Neural cell (in vitro differentiated cells): ENCODE data around the gene FBRSL1. TPM values are rescaled to one million over a fixed set of nuclear protein-coding genes. Genes with fewer than 3 reads are reported as not detected.

Source experiments
- H2AFZ ChIP-seq: fragments of 200-600, 300-800 bp; sonication (generic), shearing (Covaris generic); 2 replicates; pipeline ENCODE4 v1.6.0; 2014; ENCODE audit warnings: low read depth, mild to moderate bottlenecking, antibody characterized with exemption, low read length, moderate library complexity
- H3F3A ChIP-seq: fragments of 200-600 bp; shearing (Covaris generic); 2 replicates; pipeline ENCODE4 v1.6.1; 2016; ENCODE audit warnings: mild to moderate bottlenecking, moderate library complexity, mixed read lengths, antibody characterized with exemption, low read length; ENCODE audit not compliant: insufficient read depth, poor library complexity, severe bottlenecking
- H3K27ac ChIP-seq: fragments of 200-600, 300-800 bp; sonication (generic), shearing (Covaris generic); 2 replicates; pipeline ENCODE4 v1.5.1; 2014; ENCODE audit warnings: mild to moderate bottlenecking, low read length, moderate library complexity
- H3K27me3 ChIP-seq: fragments of 300-800, 200-600 bp; sonication (generic), shearing (Covaris generic); 2 replicates; pipeline ENCODE4 v1.6.0; 2014; ENCODE audit warnings: mild to moderate bottlenecking, low read depth, low read length, moderate library complexity; ENCODE audit not compliant: insufficient read depth
- H3K36me3 ChIP-seq: fragments of 300-800, 200-600 bp; sonication (generic), shearing (Covaris generic); 2 replicates; pipeline ENCODE4 v1.5.1; 2014; ENCODE audit warnings: mild to moderate bottlenecking, antibody characterized with exemption, low read length, moderate library complexity; ENCODE audit not compliant: insufficient read depth
- H3K4me2 ChIP-seq: fragments of 300-800, 200-600 bp; sonication (generic), shearing (Covaris generic); 2 replicates; pipeline ENCODE4 v1.6.0; 2014; ENCODE audit warnings: mild to moderate bottlenecking, low read length
- H3K4me3 ChIP-seq: fragments of 300-800, 200-600 bp; sonication (generic), shearing (Covaris generic); 2 replicates; pipeline ENCODE4 v1.5.1; 2014; ENCODE audit warnings: mild to moderate bottlenecking, low read length, moderate library complexity
- H3K79me2 ChIP-seq: fragments of 200-600 bp; shearing (Covaris generic); replicated peaks from 2 replicates; pipeline ENCODE4 v1.6.0; 2014; ENCODE audit warnings: mild to moderate bottlenecking, low read length, moderate library complexity; ENCODE audit not compliant: insufficient read depth
- H3K9ac ChIP-seq: fragments of 300-800, 200-600 bp; sonication (generic), shearing (Covaris generic); 2 replicates; pipeline ENCODE4 v1.6.1; 2016; ENCODE audit warnings: mild to moderate bottlenecking, low read length, mixed read lengths
- H3K9me2 ChIP-seq: fragments of 200-600 bp; shearing (Covaris generic); 2 replicates; pipeline ENCODE4 v1.6.1; 2016; ENCODE audit warnings: mild to moderate bottlenecking, low read length, mixed read lengths; ENCODE audit not compliant: insufficient read depth
- H3K9me3 ChIP-seq: fragments of 200-600, 300-800 bp; sonication (generic), shearing (Covaris generic); 2 replicates; pipeline ENCODE4 v1.6.1; 2016; ENCODE audit warnings: mild to moderate bottlenecking, mixed run types, low read length, moderate library complexity, mixed read lengths
- H4K20me1 ChIP-seq: fragments of 200-600 bp; shearing (Covaris generic); 2 replicates; pipeline ENCODE4 v1.6.1; 2016; ENCODE audit warnings: mild to moderate bottlenecking, mixed run types; ENCODE audit not compliant: insufficient read depth
- CTCF ChIP-seq: fragments of 450-650 bp; IDR thresholded peaks from 2 replicates; pipeline ENCODE4 v1.5.1; 2014; ENCODE audit warnings: antibody characterized with exemption, mild to moderate bottlenecking, moderate library complexity; ENCODE audit not compliant: poor library complexity, severe bottlenecking
- EP300 ChIP-seq: fragments of 450-650 bp; conservative IDR thresholded peaks from 2 replicates; pipeline ENCODE4 v1.6.1; 2014; ENCODE audit warnings: antibody characterized with exemption, mild to moderate bottlenecking, moderate library complexity; ENCODE audit not compliant: poor library complexity, severe bottlenecking
- EZH2 ChIP-seq: fragments of 200-600, 300-800 bp; shearing (Covaris generic), sonication (generic); IDR thresholded peaks from 2 replicates; pipeline ENCODE4 v1.6.1; 2014; ENCODE audit warnings: antibody characterized with exemption, low read length, borderline replicate concordance, mild to moderate bottlenecking; ENCODE audit not compliant: insufficient read depth, poor library complexity, severe bottlenecking
- MXI1 ChIP-seq: fragments of 450-650 bp; conservative IDR thresholded peaks from 2 replicates; pipeline ENCODE4 v1.6.1; 2014; ENCODE audit warnings: antibody characterized with exemption, mild to moderate bottlenecking; ENCODE audit not compliant: poor library complexity, severe bottlenecking
- POLR2AphosphoS5 ChIP-seq: IDR thresholded peaks from 2 replicates; pipeline ENCODE4 v1.6.1; 2012
- RAD21 ChIP-seq: fragments of 450-650 bp; conservative IDR thresholded peaks from 2 replicates; pipeline ENCODE4 v1.6.1; 2014; ENCODE audit warnings: antibody characterized with exemption, mild to moderate bottlenecking, moderate library complexity
- REST ChIP-seq: IDR thresholded peaks from 2 replicates; pipeline ENCODE4 v1.6.1; 2012; ENCODE audit warnings: borderline replicate concordance
- SMC3 ChIP-seq: fragments of 450-650 bp; conservative IDR thresholded peaks from 2 replicates; pipeline ENCODE4 v1.6.1; 2014; ENCODE audit warnings: antibody characterized with exemption, mild to moderate bottlenecking, moderate library complexity; ENCODE audit not compliant: poor library complexity
- TAF1 ChIP-seq: IDR thresholded peaks from 2 replicates; pipeline ENCODE4 v1.6.1; 2012; ENCODE audit warnings: low read depth
- polyA plus RNA-seq: library from polyadenylated mRNA; depleted of rRNA; stranded (reverse); fragments of >200 nt; gene quantifications from 2 replicates; pipeline ENCODE4 v1.2.3, GENCODE V29; 2014

Gene FBRSL1
- polyA plus RNA-seq, 1 donor from 2014 or later, result 11.9 TPM

GRCh38 chr12:132514838-132515237 is 24.9 kb downstream of the FBRSL1 start:
- Histone ChIP-seq H3K9me3 (peaks cover 3% of the 10 kb centered on the region), H3K4me3 (no peak overlapping the region), H3K79me2 (no peaks in the 10 kb centered on the region), H4K20me1 (no peaks in the 10 kb centered on the region), H3K4me2 (no peak overlapping the region), H3K27me3 (no peaks in the 10 kb centered on the region), H3K36me3 (no peaks in the 10 kb centered on the region), H2AFZ (no peak overlapping the region), H3K9me2 (no peaks in the 10 kb centered on the region), H3K9ac (no peak overlapping the region), H3K27ac (no peak overlapping the region), H3F3A (no peaks in the 10 kb centered on the region)
- no peak for TF ChIP-seq TAF1
- TF ChIP-seq REST, result no peak
- no peak for TF ChIP-seq SMC3
- no peak for TF ChIP-seq RAD21
- TF ChIP-seq POLR2AphosphoS5, result no peak
- no peak for TF ChIP-seq CTCF
- TF ChIP-seq MXI1, result no peak
- TF ChIP-seq EZH2, result no peak
- TF ChIP-seq EP300, result no peak

GRCh38 chr12:132516095-132517012 is 26.4 kb downstream of the FBRSL1 start:
- no peaks in the 10 kb centered on the region for H3K36me3 ChIP-seq
- no peaks in the 10 kb centered on the region for H4K20me1 ChIP-seq
- H3K9ac ChIP-seq, result no peak overlapping the region
- H3K27me3 ChIP-seq, result no peaks in the 10 kb centered on the region
- no peak overlapping the region for H3K4me3 ChIP-seq
- no peak overlapping the region for H3K27ac ChIP-seq
- no peaks in the 10 kb centered on the region for H3F3A ChIP-seq
- H3K79me2 ChIP-seq, result no peaks in the 10 kb centered on the region
- no peaks in the 10 kb centered on the region for H3K9me2 ChIP-seq
- no peak for TF ChIP-seq SMC3
- no peak for TF ChIP-seq TAF1
- no peak for TF ChIP-seq REST
- no peak for TF ChIP-seq EZH2
- H2AFZ ChIP-seq, result no peak overlapping the region
- H3K9me3 ChIP-seq, result peaks cover 3% of the 10 kb centered on the region
- no peak overlapping the region for H3K4me2 ChIP-seq
